HS-27A (cell line): Measurements from ENCODE around the gene C12orf42.

Experiments used
- DNase-seq: peaks from one replicate; pipeline ENCODE4 v3.0.0-alpha.2; 2012; ENCODE audit warnings: low read depth, missing footprints

C12orf42 gene

DNA sequence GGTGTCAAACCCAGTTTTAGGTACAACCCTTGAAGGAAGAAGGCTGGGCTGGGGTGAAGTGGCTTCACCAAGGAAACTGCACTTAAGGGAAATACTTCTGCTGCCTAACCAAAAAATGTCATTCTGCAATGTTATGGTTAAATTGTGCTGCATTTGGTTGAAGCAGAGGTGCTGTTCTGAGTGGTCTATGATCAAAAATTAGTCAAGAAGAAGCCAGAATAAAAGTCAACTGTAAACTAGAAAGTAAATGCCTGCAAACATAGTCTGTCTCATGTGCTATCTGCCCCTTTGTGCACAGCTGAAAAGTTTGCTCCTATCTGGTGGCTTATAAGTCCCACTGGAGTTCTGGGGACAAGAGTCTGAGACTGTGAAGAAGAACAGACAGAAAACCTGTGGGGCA, 158.8 kb downstream of the C12orf42 start:
- DNase-seq: no peak

- DNase-seq: no peak
These were observed 161.3 kb downstream of the C12orf42 start for GRCh38 chr12:103334466-103334865.

DNA sequence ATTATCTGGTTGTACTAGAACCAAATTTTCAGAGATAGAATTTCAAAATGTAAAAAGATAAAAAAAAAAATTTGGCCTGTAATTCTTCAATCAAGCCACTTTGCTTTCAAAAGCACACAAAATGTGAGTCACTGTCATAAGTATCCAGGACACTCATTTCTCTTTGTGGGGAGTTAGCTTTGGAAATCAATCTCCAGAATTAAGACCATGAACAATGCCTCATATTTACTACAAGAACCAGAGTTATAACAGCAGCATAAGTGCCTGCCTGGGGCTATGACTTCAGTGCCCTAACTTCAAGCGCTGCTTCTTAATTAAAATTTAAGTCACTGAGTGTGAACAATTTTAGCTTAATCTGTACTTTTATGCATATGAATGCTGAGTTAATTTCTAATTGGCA, 162.1 kb downstream of the C12orf42 start:
- DNase-seq: no peak

DNA sequence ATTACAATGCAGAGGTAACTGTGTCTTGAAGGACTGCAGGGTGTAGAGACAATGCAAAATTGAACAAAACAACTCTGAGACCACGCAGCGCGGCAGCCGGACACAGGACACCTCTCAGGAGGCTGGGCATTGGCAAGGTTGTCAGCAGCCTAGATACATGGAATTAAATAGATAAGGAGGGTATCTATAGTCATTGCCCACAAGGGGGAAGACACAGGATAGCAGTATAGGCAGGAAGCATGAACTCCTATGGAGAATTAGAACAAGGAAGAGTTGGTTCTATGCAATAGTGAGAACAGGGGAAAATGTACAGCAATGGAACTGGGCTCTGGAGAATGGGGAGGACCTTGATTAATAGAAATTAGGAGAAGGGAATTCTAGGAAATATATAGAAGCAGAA, 164.1 kb downstream of the C12orf42 start:
- no peak for DNase-seq

- no peak for DNase-seq
These were observed 165.1 kb downstream of the C12orf42 start for GRCh38 chr12:103330672-103331071.

DNA sequence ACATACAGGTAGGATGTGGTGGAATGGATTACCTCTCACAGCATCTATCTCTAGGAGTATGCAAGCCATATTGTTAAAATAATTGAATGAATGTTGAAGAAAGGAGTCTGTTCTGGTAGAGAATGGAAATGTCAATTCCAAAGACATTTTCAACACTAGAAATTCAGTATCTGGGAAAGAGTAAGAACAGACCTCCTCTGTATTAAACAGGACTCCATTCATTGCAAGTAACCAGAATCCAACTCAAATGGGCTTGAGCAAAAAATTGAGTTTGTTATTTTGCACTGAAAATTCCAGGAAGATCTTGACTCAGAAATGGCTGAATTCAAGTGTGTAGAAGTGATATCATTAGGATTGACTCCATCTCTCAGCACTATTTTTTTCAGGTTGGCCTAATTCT, 168.1 kb downstream of the C12orf42 start:
- no peak for DNase-seq

DNA sequence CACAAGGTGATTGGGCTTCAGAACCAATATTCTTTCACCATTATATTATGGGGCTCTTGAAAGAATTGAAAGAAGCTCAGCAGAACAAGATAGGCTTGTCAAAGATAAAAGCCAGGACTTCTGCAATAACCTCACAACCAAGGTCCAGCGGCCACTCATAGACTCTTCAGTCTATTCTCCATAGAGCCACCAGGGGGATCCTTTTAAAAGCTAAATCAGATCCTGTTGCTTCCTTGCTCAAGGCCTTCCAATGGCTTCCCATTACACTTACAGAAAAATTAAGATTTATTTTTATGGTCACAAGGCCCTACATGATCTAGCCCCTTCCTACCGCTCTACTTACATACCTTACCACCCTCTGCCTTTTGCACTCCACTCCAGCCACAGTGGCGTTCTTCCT, 169.6 kb downstream of the C12orf42 start:
- no peak for DNase-seq

DNA sequence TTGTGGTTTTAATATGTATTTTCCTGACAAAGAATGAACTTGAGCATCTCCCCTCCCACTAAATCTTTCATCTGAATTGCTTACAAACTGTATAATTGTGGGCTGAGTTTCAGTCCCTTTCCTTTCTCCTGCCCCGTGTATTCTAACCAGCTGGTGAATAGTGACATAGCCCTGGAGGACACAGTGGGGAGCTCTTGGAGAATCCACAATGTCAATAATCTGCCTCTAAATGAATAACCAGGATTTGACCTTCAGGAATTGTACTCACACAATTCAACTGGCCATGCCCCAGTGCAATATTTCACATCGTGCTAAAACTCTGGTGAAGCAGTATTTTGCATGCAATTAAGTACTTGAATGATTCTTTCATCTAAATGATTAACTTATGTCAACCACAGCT, 177.2 kb downstream of the C12orf42 start:
- no peak for DNase-seq

DNA sequence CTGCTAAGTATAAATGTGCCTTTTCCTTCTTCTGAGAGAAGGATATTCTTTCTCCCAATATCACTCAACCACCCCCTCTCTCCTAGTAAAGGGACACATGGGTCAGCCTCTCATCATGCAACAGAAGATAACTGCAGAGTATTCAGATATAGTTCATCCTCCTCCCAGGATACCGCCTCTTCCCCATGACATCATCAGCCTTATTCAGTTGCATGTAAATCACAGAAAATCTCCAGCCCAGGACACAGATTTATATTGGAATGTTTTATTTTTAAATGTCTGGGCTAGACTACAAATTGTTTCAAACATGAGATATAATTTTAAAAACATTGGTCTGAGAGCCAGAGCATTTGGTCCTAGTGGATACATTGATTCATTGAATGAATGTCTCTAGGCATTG, 178.5 kb downstream of the C12orf42 start:
- DNase-seq: no peak

DNA sequence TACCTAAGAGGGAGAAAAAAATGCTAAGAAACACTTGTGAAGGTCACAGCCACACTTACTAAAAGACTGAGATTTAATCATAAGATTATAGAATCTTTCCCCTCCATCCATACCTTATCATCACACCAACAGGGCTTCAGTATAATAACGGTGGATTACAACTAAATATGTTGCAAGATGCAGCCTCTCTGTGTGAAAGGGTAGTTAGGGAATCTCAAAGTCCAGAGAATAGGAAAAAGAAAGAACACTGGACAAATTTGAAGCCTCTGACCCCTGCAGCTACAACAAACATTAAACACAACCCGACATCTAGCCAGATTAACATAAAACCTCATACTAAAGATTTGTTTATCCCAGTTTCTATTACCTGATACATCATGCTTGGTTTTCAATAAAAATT, 181.0 kb downstream of the C12orf42 start:
- no peak for DNase-seq

- DNase-seq: no peak
These were observed 181.9 kb downstream of the C12orf42 start for GRCh38 chr12:103313894-103314293.

DNA sequence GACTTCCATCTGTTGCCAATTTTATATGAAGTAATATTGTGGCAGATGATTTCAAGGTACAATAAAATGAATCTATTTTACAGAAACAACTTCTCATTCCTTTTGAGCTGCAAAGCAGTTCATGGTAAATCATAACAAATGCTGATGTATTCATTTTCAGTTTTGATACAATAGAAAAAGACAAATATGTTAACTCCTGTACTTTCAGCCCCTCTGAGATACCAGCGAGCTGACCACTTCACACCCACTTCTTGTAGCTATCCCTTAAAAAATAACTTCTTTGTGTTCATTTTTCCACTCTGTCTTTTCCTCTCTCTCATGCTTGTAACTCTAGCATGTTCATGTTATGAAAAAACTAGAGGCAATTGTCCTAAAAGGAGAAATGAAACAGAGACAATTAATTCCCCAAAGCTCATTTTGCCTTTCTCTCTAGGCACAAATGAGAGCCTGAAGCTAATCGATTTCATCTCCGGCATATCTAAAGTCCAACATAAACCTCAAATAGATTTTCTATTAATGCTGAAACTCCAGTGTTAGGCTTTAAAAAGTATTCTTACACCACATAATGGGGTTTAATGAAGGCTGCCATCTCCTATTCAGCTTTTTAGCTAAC, 182.9 kb downstream of the C12orf42 start:
- DNase-seq: no peak

DNA sequence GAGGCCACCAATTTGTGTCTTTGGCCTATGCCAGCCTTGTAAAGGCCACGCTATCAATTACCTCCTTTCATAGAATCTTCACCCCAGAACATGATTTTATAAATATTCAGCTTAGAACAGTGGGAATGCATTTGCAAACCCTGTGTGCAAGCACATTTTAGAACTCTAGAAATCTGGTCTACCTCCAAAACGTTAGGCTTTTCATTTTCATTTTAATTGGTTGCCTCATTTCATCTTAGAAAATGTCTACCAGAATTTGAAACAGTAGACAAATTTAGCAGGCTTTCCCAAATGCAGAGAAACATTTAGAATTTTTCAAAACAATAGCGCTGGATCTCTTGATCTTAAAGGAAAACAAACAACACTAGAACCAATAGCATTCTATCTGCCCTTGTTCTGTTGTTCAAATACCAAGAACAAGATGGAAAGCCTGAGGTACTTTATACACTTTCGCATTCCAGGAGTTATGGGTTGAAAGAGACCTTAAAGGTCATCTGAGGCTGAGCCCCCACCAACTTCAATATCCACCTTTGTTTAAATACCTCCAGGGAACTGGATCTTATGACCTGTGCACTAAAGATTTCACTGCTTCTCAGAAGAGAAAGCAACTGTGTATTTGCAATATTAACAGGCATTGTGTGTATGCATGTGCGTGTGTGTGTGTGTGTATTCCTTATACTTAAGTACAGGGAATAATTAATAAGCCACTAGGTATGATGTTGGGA, 185.1 kb downstream of the C12orf42 start:
- no peak for DNase-seq

DNA sequence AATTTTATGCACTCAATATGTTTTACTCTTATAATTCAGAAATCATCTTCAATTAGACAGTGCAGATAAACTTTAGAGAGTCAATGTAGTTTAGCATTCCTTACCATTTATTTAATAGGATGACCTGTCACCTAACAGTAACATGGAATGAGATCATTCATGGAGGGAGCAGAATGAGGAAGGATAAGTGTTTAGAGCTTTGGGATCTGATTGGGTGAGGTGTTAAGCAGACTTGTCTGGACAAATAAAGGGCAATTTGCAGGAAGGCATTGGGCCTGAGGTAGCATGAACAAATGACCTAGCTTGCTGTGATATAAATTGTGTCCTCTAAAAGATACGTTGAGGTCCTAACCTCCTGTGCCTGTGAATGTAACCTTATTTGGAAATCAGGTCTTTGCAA, 187.4 kb downstream of the C12orf42 start:
- DNase-seq: no peak

- DNase-seq: no peak
These were observed 192.3 kb downstream of the C12orf42 start for GRCh38 chr12:103303484-103303883.

- DNase-seq: no peak
These were observed 193.9 kb downstream of the C12orf42 start for GRCh38 chr12:103301642-103302591.

DNA sequence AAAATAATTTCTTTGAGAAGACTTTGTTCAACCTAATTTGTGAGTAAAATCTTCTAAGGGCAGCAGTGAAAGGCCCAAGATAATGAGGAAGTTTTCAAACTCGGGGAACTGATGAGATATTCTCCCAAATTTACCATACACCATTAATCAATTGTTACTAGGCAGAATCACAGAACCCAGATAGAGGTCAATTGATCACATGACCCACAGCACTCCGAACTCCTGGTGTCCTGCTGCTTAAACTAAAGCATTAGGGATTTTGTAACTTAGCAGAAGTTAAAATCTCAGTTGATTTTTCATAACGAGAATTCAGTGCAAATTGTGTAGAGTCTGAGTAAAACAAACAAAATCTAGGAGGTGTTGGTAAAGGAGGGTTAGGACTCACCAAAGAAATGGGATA, 207.8 kb downstream of the C12orf42 start:
- no peak for DNase-seq

DNA sequence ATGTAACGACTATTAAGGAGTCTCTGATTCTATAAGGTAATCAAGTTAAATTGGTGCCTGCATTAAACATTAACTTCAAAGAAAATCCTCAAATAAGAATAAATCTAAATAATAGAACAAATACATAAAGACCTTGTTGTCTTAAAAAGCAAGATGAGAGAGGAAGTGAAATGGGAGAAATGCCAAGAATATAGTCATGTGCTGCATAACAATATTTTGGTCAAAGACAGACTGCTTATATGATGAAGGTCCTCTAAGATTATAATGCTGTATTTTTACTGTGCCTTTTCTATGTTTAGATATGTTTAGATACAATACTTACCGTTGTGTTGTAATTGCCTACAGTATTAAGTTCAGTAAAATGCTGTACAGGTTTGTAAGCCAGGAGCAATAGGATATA, 213.6 kb downstream of the C12orf42 start:
- no peak for DNase-seq

- DNase-seq: no peak
These were observed 216.3 kb downstream of the C12orf42 start for GRCh38 chr12:103279444-103279843.

DNA sequence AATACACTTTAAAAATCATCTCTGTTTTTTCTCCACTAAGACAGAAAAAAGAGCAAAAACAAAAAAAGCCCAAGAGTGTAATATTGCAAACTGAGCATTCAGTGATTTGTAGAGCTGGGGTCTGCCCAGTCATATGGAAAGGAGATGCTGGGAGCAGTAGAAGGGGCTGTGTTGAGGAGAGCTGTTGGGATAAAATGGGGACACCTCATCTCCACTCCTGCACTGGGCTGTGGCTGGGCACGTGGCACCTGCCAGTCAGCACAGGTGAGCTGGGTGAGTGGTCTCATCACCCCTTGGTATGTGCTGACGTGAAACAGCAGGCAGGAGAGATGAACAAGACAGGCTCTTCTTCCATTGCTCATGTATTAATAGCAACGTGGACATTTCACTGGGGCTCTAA, 217.4 kb downstream of the C12orf42 start:
- DNase-seq: no peak

- no peak for DNase-seq
These were observed 222.1 kb downstream of the C12orf42 start for GRCh38 chr12:103273645-103274044.

GRCh38 chr12:103272949-103273348, 222.8 kb downstream of the C12orf42 start:
- DNase-seq: no peak

GRCh38 chr12:103269946-103270345, 225.8 kb downstream of the C12orf42 start:
- DNase-seq: no peak
